Panc1 (cell line): Measurements from ENCODE around the gene ANKRD22. TPM values are rescaled to one million over a fixed set of nuclear protein-coding genes. Genes with fewer than 3 reads are reported as not detected.

ENCODE experiments used
- ATAC-seq: fragments of 200-7000 bp; cut with Tn5 transposase; 2 replicates; pipeline ENCODE4 v1.9.1; 2020; ENCODE audit warnings: mild to moderate bottlenecking, moderate library complexity
- BruUV-seq: library from RNA; stranded (reverse); fragments of 400-500 nt; replicated peaks from 2 replicates; lab custom pipeline; 2021; lab: Mats Ljungman, UMichigan
- CTCF ChIA-PET: fragments of 300-600 bp; sonication (Branson Sonifier 250); formaldehyde crosslinking; loops from one replicate; lab custom pipeline; 2022; ENCODE audit warnings: antibody characterized with exemption; lab: Charles Lee
- POLR2A ChIA-PET: fragments of 300-600 bp; sonication (Branson Sonifier 250); formaldehyde crosslinking; loops from one replicate; lab custom pipeline; 2022; ENCODE audit warnings: antibody characterized with exemption; lab: Charles Lee
- DNase-seq: peaks from one replicate; pipeline ENCODE4 v3.0.0-alpha.2; 2010; ENCODE audit warnings: low read depth, low spot score
- H3K27ac ChIP-seq: 2 replicates; pipeline ENCODE4 v1.5.1; 2011; ENCODE audit warnings: mild to moderate bottlenecking, low read length, inconsistent platforms
- H3K27me3 ChIP-seq: fragments of 200-500 bp; sonication (Bioruptor generic); 2 replicates; pipeline ENCODE4 v1.6.0; 2014; ENCODE audit warnings: low read length, inconsistent platforms; ENCODE audit not compliant: control insufficient read depth, insufficient read depth
- H3K36me3 ChIP-seq: fragments of 200-500 bp; sonication (Bioruptor generic); 2 replicates; pipeline ENCODE4 v1.5.1; 2014; ENCODE audit warnings: inconsistent platforms, mild to moderate bottlenecking, low read length, moderate library complexity; ENCODE audit not compliant: control insufficient read depth, insufficient read depth
- H3K4me1 ChIP-seq: 2 replicates; pipeline ENCODE4 v1.5.1; 2011; ENCODE audit warnings: inconsistent platforms, mild to moderate bottlenecking, low read length, moderate library complexity; ENCODE audit not compliant: control insufficient read depth, insufficient read depth
- H3K4me3 ChIP-seq, 2 experiments: 2 replicates each; pipeline ENCODE4 v1.5.1; 2011 to 2012; ENCODE audit warnings: low read depth in 2 of 2, low read length in 2 of 2, mild to moderate bottlenecking in 2 of 2, inconsistent platforms in 1 of 2, moderate library complexity in 1 of 2
- H3K9me3 ChIP-seq: fragments of 200-500 bp; sonication (Bioruptor generic); 2 replicates; pipeline ENCODE4 v1.5.1; 2014; ENCODE audit warnings: low read depth, mild to moderate bottlenecking, inconsistent platforms, low read length, moderate library complexity; ENCODE audit not compliant: control insufficient read depth, insufficient read depth
- POLR2AphosphoS5 ChIP-seq: IDR thresholded peaks from 2 replicates; pipeline ENCODE4 v1.6.1; 2012; ENCODE audit warnings: mild to moderate bottlenecking, low read depth, low read length, moderate library complexity
- SIN3A ChIP-seq: IDR thresholded peaks from 2 replicates; pipeline ENCODE4 v1.6.1; 2012; ENCODE audit warnings: low read depth, mild to moderate bottlenecking, low read length, moderate library complexity, borderline replicate concordance; ENCODE audit not compliant: insufficient read depth
- TCF7L2 ChIP-seq: IDR thresholded peaks from 2 replicates; pipeline ENCODE4 v1.6.1; 2011; ENCODE audit warnings: mild to moderate bottlenecking, low read depth, low read length, inconsistent platforms
- in situ Hi-C: cut with HindIII; loops from 2 replicates; pipeline ENCODE4 v1.10.0; 2016; ENCODE audit warnings: low sequenced_read_pairs, low pct_unique_long_range_greater_than_20kb
- intact Hi-C: fragments of 100-400 bp; cut with micrococcal nuclease; formaldehyde crosslinking; loops from one replicate; pipeline ENCODE4 v1.10.0; 2022; ENCODE audit not compliant: unreplicated experiment
- total RNA-seq: library from RNA; stranded (reverse); gene quantifications from one replicate; pipeline ENCODE4 v1.2.1, GENCODE V29; 2021; ENCODE audit not compliant: unreplicated experiment
- TF ChIP-seq, protein P1 (sequence below), 2 experiments: IDR thresholded peaks; 2 replicates each; pipeline ENCODE4 v1.6.1; 2011 to 2012; ENCODE audit warnings: low read depth in 2 of 2, control low read depth in 1 of 2, low read length in 1 of 2, mild to moderate bottlenecking in 1 of 2, moderate library complexity in 1 of 2; ENCODE audit not compliant: insufficient read depth in 1 of 2
- TF ChIP-seq, protein P2 (sequence below): fragments of 450-650 bp; IDR thresholded peaks from 2 replicates; pipeline ENCODE4 v1.5.1; 2017; ENCODE audit warnings: mild to moderate bottlenecking

ANKRD22 gene
- total RNA-seq, 1 experiment from 2014 or later, result 0.15 TPM

DNA sequence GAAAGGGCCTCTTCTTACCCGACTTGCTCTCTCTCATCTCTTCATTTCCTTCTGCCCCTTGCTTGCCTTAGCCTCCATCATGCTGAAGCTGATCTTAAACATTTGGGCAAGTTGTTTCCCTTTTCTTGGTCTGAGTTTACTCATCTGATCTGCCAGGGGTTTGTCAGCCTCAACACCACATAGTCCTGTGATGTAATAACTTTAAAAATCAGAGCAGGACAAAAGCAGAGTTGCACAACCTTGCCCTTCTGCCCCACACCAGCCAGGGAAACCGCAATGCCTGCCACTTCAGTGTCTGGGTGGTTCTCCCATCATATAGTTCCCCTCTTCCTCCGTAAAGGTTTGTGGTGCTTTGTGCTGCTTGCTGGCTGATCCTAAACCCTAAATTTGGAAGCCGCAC, 59.0 kb downstream of the ANKRD22 start:
- BruUV-seq, result no TSS peak
- ATAC-seq (no peak), DNase-seq (no peak)
- H3K4me1 ChIP-seq, result peaks cover 4% of the 10 kb centered on the region; the same call in 1 of the 2 replicates
- ChIA-PET POLR2A (no interaction called here), CTCF (no interaction called here)
- H3K4me3 ChIP-seq, result no peak overlapping the region
- in situ Hi-C loops (no loop called here), intact Hi-C loops (loop anchor here (5.0 kb wide), 1 partner anchor 105 kb away; no protein-coding TSS in a partner anchor)
- no peak for TF ChIP-seq SIN3A
- TF ChIP-seq, protein P1, sequence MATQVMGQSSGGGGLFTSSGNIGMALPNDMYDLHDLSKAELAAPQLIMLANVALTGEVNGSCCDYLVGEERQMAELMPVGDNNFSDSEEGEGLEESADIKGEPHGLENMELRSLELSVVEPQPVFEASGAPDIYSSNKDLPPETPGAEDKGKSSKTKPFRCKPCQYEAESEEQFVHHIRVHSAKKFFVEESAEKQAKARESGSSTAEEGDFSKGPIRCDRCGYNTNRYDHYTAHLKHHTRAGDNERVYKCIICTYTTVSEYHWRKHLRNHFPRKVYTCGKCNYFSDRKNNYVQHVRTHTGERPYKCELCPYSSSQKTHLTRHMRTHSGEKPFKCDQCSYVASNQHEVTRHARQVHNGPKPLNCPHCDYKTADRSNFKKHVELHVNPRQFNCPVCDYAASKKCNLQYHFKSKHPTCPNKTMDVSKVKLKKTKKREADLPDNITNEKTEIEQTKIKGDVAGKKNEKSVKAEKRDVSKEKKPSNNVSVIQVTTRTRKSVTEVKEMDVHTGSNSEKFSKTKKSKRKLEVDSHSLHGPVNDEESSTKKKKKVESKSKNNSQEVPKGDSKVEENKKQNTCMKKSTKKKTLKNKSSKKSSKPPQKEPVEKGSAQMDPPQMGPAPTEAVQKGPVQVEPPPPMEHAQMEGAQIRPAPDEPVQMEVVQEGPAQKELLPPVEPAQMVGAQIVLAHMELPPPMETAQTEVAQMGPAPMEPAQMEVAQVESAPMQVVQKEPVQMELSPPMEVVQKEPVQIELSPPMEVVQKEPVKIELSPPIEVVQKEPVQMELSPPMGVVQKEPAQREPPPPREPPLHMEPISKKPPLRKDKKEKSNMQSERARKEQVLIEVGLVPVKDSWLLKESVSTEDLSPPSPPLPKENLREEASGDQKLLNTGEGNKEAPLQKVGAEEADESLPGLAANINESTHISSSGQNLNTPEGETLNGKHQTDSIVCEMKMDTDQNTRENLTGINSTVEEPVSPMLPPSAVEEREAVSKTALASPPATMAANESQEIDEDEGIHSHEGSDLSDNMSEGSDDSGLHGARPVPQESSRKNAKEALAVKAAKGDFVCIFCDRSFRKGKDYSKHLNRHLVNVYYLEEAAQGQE (IDR thresholded peaks at IDR 0.05; ENCODE audit: insufficient read depth in 1 of 2, low read depth in 2 of 2, low read length in 1 of 2), result no peak
- no peak for TF ChIP-seq POLR2AphosphoS5
- no peak for TF ChIP-seq TCF7L2
- TF ChIP-seq, protein P2, sequence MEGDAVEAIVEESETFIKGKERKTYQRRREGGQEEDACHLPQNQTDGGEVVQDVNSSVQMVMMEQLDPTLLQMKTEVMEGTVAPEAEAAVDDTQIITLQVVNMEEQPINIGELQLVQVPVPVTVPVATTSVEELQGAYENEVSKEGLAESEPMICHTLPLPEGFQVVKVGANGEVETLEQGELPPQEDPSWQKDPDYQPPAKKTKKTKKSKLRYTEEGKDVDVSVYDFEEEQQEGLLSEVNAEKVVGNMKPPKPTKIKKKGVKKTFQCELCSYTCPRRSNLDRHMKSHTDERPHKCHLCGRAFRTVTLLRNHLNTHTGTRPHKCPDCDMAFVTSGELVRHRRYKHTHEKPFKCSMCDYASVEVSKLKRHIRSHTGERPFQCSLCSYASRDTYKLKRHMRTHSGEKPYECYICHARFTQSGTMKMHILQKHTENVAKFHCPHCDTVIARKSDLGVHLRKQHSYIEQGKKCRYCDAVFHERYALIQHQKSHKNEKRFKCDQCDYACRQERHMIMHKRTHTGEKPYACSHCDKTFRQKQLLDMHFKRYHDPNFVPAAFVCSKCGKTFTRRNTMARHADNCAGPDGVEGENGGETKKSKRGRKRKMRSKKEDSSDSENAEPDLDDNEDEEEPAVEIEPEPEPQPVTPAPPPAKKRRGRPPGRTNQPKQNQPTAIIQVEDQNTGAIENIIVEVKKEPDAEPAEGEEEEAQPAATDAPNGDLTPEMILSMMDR, result no peak
- no peaks in the 10 kb centered on the region for H3K27me3 ChIP-seq
- 0 out of 2 replicates have a peak overlapping the region, but pooled peaks have one; percentile 11 for H3K27ac ChIP-seq
- no peaks in the 10 kb centered on the region for H3K9me3 ChIP-seq
- H3K36me3 ChIP-seq, result no peaks in the 10 kb centered on the region

DNA sequence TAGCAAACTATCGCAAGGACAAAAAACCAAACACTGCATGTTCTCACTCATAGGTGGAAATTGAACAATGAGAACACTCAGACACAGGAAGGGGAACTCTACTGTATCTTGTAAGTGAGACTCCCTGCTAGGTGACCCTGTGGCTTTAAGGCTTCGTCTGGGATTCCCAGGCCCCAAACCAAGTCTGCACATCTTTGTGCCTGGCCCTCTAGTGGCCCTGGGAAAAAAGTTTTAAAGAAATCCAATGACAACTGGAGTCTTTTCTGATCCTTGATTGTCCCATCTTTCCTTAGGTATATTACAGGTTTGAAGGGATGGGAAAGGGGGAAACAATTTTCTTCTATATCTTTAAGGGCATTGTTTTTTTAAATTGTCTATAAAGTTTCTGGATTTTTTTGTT, 59.7 kb downstream of the ANKRD22 start:
- CTCF ChIA-PET, result no interaction called here
- in situ Hi-C loops, result no loop called here

More for the DNA sequence above, 59.7 kb downstream of the ANKRD22 start:
- ATAC-seq (peak; percentile 90), DNase-seq (peak; percentile 10)
- BruUV-seq, result no TSS peak
- peaks cover 4% of the 10 kb centered on the region; the same call in 1 of the 2 replicates for H3K4me1 ChIP-seq
- H3K36me3 ChIP-seq, result no peaks in the 10 kb centered on the region
- H3K27me3 ChIP-seq, result no peaks in the 10 kb centered on the region
- no peak overlapping the region for H3K4me3 ChIP-seq
- TF ChIP-seq TCF7L2, result no peak
- TF ChIP-seq, protein P2, result peak; percentile 85
- H3K27ac ChIP-seq, result no peak overlapping the region
- POLR2A ChIA-PET, result no interaction called here
- intact Hi-C loops, result loop anchor here (5.0 kb wide), 1 partner anchor 105 kb away; no protein-coding TSS in a partner anchor
- H3K9me3 ChIP-seq, result no peaks in the 10 kb centered on the region
